Activated CD4-positive, alpha-beta memory T cell treated with anti-CD3 and anti-CD28 coated beads for 36 hours (primary cell): ENCODE results near the gene PEX5L. TPM values are rescaled to one million over a fixed set of nuclear protein-coding genes. Genes with fewer than 3 reads are reported as not detected.

Experiments used
- CTCF ChIA-PET: fragments of 350-600 bp; sonication (Branson Sonifier 250); formaldehyde crosslinking; loops from one replicate; lab custom pipeline; 2021; ENCODE audit warnings: antibody characterized with exemption, inconsistent platforms; lab: Charles Lee
- POLR2A ChIA-PET: fragments of 350-600 bp; sonication (Branson Sonifier 250); formaldehyde crosslinking; loops from one replicate; lab custom pipeline; 2021; ENCODE audit warnings: antibody characterized with exemption; lab: Charles Lee
- DNase-seq: peaks from one replicate; pipeline ENCODE4 v3.0.0-alpha.2; 2020
- H3K27ac Mint-ChIP-seq: one replicate; pipeline ENCODE4 v1.8.0; 2021; ENCODE audit warnings: mixed read lengths
- H3K27me3 Mint-ChIP-seq: one replicate; pipeline ENCODE4 v1.8.0; 2021; ENCODE audit warnings: mixed read lengths
- H3K36me3 Mint-ChIP-seq: one replicate; pipeline ENCODE4 v1.8.0; 2021; ENCODE audit warnings: mixed read lengths
- H3K4me1 Mint-ChIP-seq: one replicate; pipeline ENCODE4 v1.8.0; 2021; ENCODE audit warnings: low read depth, mixed read lengths
- H3K4me3 Mint-ChIP-seq: one replicate; pipeline ENCODE4 v1.8.0; 2021; ENCODE audit warnings: mild to moderate bottlenecking, mixed read lengths
- H3K9me3 Mint-ChIP-seq: one replicate; pipeline ENCODE4 v1.8.0; 2021; ENCODE audit warnings: mixed read lengths
- intact Hi-C: fragments of 100-400 bp; cut with micrococcal nuclease; formaldehyde crosslinking; loops from one replicate; pipeline ENCODE4 v1.15.1; 2023
- total RNA-seq, 2 experiments: library from RNA; stranded (reverse); gene quantifications; one replicate each; pipeline ENCODE4 v1.2.3, GENCODE V29; 2021

The PEX5L gene
- total RNA-seq, 2 experiments from 2014 or later = not detected

DNA sequence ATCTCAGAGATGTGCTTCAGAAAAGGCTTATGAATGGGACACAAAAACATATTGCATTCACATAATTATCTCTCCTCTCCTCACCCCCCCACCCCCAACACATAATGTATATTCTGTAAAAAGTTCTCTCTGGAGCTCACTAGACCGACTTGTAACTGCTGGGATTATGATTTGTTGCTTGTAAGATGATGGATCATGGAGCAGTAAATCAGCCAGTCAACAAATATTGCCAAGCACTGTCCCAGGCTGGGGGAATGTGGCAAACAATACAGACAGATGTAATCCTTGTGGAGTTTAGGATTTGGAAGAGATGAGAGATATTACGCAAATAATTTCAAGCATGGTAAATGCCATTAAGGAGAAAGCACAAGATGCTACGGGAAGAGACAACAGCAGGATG is 114.8 kb downstream of the PEX5L start:
- Mint-ChIP-seq H3K36me3 (no peaks in the 10 kb centered on the region), H3K4me3 (no peak overlapping the region), H3K9me3 (no peaks in the 10 kb centered on the region), H3K27me3 (peaks cover 9% of the 10 kb centered on the region), H3K4me1 (peaks cover 3% of the 10 kb centered on the region), H3K27ac (no peak overlapping the region)
- intact Hi-C loops = loop anchor here (10.0 kb wide), 1 partner anchor 267 kb away; the partner anchor contains the start of gene USP13
- DNase-seq = no peak
- ChIA-PET CTCF (interaction anchor here (0.6 kb wide), 1 partner anchor 8 kb away, joined by 3 read pairs; no protein-coding TSS in a partner anchor), POLR2A (no interaction called here)

DNA sequence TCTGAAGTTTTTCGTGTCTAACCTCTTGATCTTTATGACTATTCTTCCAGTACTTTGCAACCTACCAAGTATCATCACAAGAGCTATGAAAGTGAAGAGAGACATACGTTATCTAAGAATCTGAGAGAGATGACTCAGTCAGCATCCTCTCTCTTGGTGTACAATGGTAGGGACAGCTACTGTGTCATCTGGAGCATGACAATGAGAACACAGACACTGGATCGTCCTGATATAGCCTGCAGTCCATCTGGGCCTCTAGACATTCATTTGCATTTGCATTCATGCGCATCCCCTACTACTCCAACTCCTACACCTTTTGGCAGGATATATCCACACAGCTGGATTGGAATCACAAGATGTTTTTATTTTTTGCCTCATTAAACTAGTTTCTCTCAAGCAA is 115.2 kb downstream of the PEX5L start:
- Mint-ChIP-seq H3K4me3 (no peak overlapping the region), H3K4me1 (peaks cover 3% of the 10 kb centered on the region), H3K9me3 (no peaks in the 10 kb centered on the region), H3K36me3 (no peaks in the 10 kb centered on the region), H3K27me3 (peaks cover 9% of the 10 kb centered on the region), H3K27ac (no peak overlapping the region)
- CTCF ChIA-PET = no interaction called here
- POLR2A ChIA-PET = interaction anchor here (0.6 kb wide), 1 partner anchor 32 kb away, joined by 3 read pairs; no protein-coding TSS in a partner anchor
- intact Hi-C loops = loop anchor here (10.0 kb wide), 1 partner anchor 267 kb away; the partner anchor contains the start of gene USP13
- no peak for DNase-seq

DNA sequence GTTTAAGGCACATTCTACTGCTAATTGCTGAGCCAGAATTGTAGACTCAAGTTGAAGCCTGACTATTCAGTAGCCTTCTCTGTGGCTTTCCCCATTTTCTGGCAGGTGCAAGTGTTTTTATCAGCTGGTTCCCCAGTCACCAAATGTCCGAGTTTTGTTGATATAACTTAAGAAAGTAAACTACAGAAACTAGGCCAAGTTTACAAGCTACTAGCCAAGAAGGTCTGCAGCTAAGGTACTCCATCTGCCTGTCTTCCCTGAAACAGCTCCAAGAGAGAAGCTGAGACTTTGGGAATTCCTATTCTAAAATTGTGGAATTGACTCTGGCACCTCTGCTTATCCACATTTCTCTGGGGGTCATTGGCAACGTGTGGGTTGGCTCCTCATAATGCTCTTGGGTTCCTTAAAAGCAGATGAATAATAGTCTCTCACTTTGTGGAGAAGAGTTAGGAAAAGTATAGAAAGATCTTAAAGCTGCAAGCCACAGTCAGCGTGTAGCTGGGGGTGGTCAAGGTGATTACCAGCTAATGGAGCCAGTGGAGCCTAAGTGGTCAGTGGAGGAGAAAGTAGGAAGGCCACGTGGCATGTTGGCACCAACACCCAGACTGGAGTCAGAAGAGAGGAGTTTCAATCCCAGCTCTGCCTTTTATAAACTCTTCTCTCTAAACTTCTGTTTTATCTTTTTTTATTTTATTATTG is 128.8 kb downstream of the PEX5L start:
- no peaks in the 10 kb centered on the region for H3K4me1 Mint-ChIP-seq
- no peak for DNase-seq
- H3K27ac Mint-ChIP-seq = no peak overlapping the region
- intact Hi-C loops = no loop called here
- H3K27me3 Mint-ChIP-seq = peaks cover 11% of the 10 kb centered on the region
- ChIA-PET POLR2A (no interaction called here), CTCF (interaction anchor here (0.8 kb wide), 1 partner anchor 21 kb away, joined by 3 read pairs; no protein-coding TSS in a partner anchor)
- H3K4me3 Mint-ChIP-seq = no peak overlapping the region
- no peaks in the 10 kb centered on the region for H3K9me3 Mint-ChIP-seq
- no peaks in the 10 kb centered on the region for H3K36me3 Mint-ChIP-seq

DNA sequence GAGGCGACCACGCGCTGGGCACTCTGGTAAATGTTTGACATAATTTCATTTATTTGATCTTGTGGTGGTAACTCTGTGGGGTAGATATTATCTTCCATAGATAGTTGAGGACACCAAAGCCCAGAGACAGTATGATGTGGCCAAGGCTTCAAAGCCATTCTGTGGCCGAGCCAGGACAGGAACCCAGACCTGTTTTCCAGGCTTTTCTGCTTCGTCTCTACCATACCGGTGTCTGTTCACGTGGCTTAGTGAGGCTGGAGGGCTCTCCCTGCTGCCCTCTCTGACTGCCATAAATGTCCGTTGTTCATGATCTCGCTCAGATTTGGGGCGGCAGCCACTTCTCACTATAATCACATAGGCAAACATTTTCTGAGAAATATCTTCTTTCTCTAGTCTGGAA is 134.7 kb downstream of the PEX5L start:
- intact Hi-C loops = no loop called here
- Mint-ChIP-seq H3K9me3 (no peaks in the 10 kb centered on the region), H3K27me3 (peaks cover 17% of the 10 kb centered on the region), H3K4me3 (no peak overlapping the region), H3K36me3 (no peaks in the 10 kb centered on the region), H3K27ac (no peak overlapping the region), H3K4me1 (no peaks in the 10 kb centered on the region)
- ChIA-PET CTCF (no interaction called here), POLR2A (no interaction called here)
- DNase-seq = no peak

DNA sequence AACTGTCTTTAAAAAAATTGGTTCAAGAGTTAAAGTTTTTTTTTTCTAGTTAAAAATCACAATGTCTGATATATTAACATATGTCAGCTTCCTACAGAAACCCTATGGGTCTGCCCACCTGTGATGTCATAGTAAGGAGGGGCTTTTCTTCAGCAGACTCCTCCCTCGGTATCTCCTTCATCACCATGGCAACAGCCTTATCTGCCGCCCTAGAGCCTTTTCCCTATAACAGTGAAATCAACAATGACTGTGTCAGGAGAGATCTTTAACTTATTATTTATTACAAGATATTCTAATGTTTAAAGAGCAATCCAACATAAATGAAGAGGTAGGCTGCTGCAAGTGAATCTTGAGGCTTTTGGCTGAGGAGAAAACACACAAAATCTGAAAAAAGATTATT is 138.7 kb downstream of the PEX5L start:
- Mint-ChIP-seq H3K9me3 (no peaks in the 10 kb centered on the region), H3K36me3 (no peaks in the 10 kb centered on the region), H3K27ac (no peak overlapping the region), H3K4me3 (no peak overlapping the region), H3K4me1 (no peaks in the 10 kb centered on the region), H3K27me3 (peaks cover 6% of the 10 kb centered on the region)
- ChIA-PET CTCF (interaction anchor here (0.7 kb wide), 1 partner anchor 248 kb away, joined by 3 read pairs; no protein-coding TSS in a partner anchor), POLR2A (no interaction called here)
- intact Hi-C loops = no loop called here
- peak; percentile 17 for DNase-seq

DNA sequence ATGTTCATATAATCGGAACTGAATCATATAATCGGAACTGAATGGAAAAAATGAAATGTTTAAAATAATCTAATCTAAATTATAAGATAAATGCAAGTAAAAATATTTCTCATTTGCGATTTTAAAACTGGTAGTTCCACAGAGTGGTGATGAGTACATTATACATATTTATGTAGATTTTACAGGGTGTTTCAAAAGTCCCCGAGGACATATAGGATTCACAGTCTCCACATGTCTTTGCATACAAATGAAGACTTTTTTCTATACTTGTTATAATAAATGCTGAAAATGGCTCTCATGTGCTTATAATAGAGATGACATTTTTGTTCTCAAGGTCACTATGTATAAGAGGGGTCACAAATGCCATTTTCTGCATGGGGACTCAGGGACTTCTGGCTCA is 139.5 kb downstream of the PEX5L start:
- ChIA-PET POLR2A (no interaction called here), CTCF (interaction anchor here (0.7 kb wide), 1 partner anchor 247 kb away, joined by 3 read pairs; no protein-coding TSS in a partner anchor)
- H3K27ac Mint-ChIP-seq = no peak overlapping the region
- no peak overlapping the region for H3K4me3 Mint-ChIP-seq
- no peaks in the 10 kb centered on the region for H3K4me1 Mint-ChIP-seq
- no peaks in the 10 kb centered on the region for H3K36me3 Mint-ChIP-seq
- no peak for DNase-seq
- intact Hi-C loops = no loop called here
- H3K9me3 Mint-ChIP-seq = no peaks in the 10 kb centered on the region
- H3K27me3 Mint-ChIP-seq = peaks cover 6% of the 10 kb centered on the region

DNA sequence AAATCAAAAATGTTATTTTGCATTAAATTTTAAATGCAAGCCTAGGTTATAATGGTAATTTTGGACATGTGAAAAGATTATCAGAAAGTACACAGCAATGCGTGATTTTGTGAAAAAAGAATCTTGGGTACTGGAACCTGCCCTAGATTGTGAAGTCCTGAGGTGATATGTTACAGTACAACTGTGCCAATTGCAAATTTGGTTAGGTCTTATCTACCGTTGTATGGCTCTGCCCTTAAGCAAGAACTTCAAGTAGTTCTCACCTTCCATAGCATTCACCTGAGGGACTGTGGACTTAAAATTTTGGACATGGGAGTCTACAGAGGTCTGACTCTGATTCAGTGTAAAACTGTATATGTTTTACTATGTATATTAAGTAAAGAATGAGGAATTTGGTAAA is 140.2 kb downstream of the PEX5L start:
- ChIA-PET POLR2A (no interaction called here), CTCF (no interaction called here)
- Mint-ChIP-seq H3K4me1 (no peaks in the 10 kb centered on the region), H3K9me3 (no peaks in the 10 kb centered on the region), H3K36me3 (no peaks in the 10 kb centered on the region), H3K27me3 (peaks cover 4% of the 10 kb centered on the region), H3K4me3 (no peak overlapping the region), H3K27ac (no peak overlapping the region)
- DNase-seq = no peak
- intact Hi-C loops = no loop called here

DNA sequence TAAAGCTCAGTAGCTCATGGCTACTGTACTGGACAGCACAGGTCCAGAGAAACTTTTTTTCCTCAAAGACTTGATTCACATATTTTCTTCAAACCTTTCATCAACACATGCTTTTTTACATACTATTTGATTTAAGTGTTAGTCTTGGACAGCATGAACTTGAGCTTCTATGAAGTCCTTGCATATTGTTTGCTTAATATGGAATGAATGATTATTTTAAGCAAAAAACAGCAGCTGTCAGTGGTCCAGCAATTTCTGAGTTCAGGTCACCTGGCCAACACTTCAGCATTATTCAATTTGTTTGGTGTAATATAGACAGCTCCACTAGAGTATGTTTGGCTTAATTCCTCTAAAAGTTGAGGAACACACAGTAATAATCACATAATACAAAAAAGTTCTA is 141.4 kb downstream of the PEX5L start:
- Mint-ChIP-seq H3K9me3 (no peaks in the 10 kb centered on the region), H3K36me3 (no peaks in the 10 kb centered on the region), H3K27me3 (peaks cover 2% of the 10 kb centered on the region), H3K4me1 (no peaks in the 10 kb centered on the region), H3K27ac (no peak overlapping the region), H3K4me3 (no peak overlapping the region)
- intact Hi-C loops = no loop called here
- DNase-seq = no peak
- ChIA-PET POLR2A (no interaction called here), CTCF (no interaction called here)

DNA sequence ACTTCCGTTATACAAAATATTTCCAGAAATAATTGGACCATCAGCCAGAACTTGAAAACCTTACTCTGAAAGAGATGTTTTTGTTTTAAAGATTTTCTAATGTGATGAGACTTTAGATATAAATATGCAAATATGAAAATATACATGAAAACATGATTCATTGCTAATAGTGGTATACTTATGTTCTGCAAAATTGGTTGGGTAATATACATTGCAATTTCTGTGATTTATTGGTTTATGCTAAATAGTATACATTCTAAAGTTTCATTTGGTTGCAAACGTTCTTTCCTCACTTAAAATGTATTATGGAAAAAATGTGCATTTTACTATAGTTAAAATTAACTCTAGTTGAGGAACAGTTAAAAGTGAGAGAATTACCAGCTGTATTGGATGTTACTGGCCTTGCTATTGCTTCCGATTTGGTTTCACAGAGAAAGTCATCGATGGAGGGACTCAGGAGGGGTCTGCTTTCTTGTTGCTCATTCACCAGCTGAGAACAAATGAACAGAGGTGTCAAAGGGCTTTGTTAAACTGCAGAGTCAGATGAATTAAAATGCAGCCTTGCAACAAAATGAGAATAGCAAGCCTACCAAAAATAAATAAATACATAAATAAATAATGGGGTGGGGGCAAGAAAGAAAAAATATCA is 149.3 kb downstream of the PEX5L start:
- POLR2A ChIA-PET = no interaction called here
- CTCF ChIA-PET = no interaction called here
- intact Hi-C loops = no loop called here
- no peaks in the 10 kb centered on the region for H3K27me3 Mint-ChIP-seq
- H3K9me3 Mint-ChIP-seq = no peaks in the 10 kb centered on the region
- no peaks in the 10 kb centered on the region for H3K36me3 Mint-ChIP-seq
- H3K4me1 Mint-ChIP-seq = peaks cover 5% of the 10 kb centered on the region
- no peak overlapping the region for H3K27ac Mint-ChIP-seq
- no peak overlapping the region for H3K4me3 Mint-ChIP-seq
- DNase-seq = no peak

DNA sequence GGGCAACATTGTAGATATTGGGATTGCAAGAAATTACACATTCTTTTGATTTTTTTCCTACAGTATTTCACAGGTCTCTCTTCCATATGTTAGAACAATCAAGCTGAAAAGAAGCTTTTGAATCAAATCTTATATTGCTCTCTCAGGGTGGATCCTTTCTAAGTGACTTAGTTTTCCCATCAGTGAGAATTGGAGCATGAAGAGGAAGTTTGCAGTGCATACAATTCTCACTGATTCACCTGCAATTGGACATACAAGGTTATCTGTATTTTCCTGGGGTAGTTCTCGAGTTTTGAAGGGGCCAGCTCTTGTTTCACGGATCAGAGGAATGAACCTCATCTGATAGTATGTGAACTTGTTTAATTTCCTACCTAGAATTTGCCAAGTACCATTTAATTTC is 150.8 kb downstream of the PEX5L start:
- Mint-ChIP-seq H3K36me3 (no peaks in the 10 kb centered on the region), H3K27ac (no peak overlapping the region), H3K4me3 (no peak overlapping the region), H3K9me3 (no peaks in the 10 kb centered on the region), H3K27me3 (peaks cover 6% of the 10 kb centered on the region), H3K4me1 (peaks cover 7% of the 10 kb centered on the region)
- ChIA-PET POLR2A (no interaction called here), CTCF (no interaction called here)
- intact Hi-C loops = no loop called here
- DNase-seq = no peak

DNA sequence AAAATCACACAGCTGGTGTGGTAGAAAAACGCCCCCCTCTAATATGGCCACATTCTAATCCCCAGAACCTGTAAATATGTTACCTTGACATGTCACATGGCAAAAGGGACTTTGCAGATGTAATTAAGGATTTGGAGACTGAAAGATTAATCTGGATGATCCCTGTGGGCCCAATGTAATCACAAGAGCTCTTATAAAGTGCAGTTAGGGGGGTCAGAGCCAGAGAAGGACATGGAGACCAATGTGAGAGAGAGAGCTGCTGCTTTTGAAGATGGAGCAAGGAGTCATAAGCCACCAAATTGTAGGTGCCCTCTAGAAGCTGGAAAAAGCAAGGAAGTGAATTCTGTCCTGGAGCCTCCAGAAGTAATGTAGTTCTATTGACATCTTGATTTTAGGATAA is 152.6 kb downstream of the PEX5L start:
- ChIA-PET CTCF (no interaction called here), POLR2A (no interaction called here)
- intact Hi-C loops = no loop called here
- no peaks in the 10 kb centered on the region for H3K9me3 Mint-ChIP-seq
- H3K36me3 Mint-ChIP-seq = no peaks in the 10 kb centered on the region
- H3K27ac Mint-ChIP-seq = no peak overlapping the region
- H3K4me3 Mint-ChIP-seq = no peak overlapping the region
- H3K4me1 Mint-ChIP-seq = peaks cover 7% of the 10 kb centered on the region
- peaks cover 9% of the 10 kb centered on the region for H3K27me3 Mint-ChIP-seq
- DNase-seq = no peak

DNA sequence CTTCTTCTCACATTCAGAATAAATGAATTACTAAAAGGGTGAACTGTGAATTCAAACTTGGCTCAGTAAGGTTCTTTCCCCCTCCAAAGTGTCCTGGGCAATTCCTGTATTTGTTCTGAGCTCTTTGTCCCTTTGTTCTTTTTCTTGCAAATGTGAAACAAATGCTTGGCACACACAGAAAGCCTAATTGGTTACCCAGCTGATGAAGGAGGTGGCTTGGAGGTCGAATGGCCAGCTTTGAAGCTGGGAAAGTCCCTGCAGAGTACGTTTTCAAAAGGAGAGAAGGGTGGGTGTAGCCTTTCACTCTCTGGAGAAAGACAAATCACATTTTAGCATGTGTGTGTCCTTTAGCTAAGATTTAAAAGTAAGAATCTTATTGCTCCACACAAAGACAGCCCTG is 154.4 kb downstream of the PEX5L start:
- CTCF ChIA-PET = no interaction called here
- H3K36me3 Mint-ChIP-seq = no peaks in the 10 kb centered on the region
- peaks cover 9% of the 10 kb centered on the region for H3K27me3 Mint-ChIP-seq
- peaks cover 7% of the 10 kb centered on the region for H3K4me1 Mint-ChIP-seq
- no peak overlapping the region for H3K27ac Mint-ChIP-seq
- peak; percentile 16 for DNase-seq
- H3K9me3 Mint-ChIP-seq = no peaks in the 10 kb centered on the region
- POLR2A ChIA-PET = no interaction called here
- intact Hi-C loops = no loop called here
- no peak overlapping the region for H3K4me3 Mint-ChIP-seq
